SW 1271 (cell line): Measurements from ENCODE around the gene FGF11.

ENCODE experiments used
- DNase-seq, 2 experiments: peaks; one replicate each; lab custom pipeline; 2025; lab: John Stamatoyannopoulos, UW

FGF11 gene

DNA sequence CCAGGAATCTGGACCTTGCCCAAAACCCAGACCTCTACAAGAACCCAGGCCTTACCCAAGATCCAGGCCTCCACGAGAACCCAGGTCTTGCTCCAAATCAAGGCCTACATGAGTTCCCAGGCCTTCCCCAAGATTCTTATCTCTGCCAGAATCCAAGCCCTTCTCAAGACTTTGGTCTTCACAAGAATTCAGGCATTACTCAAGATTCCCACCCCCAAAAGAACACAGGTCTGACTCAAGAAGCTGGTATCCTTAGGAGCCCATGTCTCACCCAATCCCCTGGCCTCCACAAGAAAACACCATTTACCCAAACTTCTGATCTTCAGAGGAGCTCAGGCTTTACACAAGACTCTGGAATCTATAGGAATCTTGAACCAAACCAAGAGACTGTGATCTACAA is 8.1 kb upstream of the FGF11 start:
- DNase-seq = no peak

DNA sequence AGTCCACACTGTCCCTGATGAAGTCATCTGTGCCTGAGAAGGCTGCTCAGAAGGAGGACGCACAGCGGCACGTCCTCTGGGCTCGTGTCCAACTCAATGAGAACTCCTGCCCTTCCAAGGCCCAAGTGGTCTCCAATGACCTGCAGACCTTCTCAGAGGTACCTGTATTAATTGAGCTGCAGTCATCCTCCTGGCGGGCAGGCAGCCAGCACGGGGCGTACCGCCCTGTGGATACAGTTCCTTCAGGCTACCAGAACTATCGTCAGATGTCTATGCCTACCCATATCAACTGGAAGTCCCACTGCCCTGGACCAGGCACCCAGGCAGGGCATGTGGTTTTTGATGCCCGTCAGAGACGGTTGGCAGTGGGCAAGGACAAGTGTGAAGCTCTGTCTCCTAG is 7.0 kb upstream of the FGF11 start:
- no peak for DNase-seq

DNA sequence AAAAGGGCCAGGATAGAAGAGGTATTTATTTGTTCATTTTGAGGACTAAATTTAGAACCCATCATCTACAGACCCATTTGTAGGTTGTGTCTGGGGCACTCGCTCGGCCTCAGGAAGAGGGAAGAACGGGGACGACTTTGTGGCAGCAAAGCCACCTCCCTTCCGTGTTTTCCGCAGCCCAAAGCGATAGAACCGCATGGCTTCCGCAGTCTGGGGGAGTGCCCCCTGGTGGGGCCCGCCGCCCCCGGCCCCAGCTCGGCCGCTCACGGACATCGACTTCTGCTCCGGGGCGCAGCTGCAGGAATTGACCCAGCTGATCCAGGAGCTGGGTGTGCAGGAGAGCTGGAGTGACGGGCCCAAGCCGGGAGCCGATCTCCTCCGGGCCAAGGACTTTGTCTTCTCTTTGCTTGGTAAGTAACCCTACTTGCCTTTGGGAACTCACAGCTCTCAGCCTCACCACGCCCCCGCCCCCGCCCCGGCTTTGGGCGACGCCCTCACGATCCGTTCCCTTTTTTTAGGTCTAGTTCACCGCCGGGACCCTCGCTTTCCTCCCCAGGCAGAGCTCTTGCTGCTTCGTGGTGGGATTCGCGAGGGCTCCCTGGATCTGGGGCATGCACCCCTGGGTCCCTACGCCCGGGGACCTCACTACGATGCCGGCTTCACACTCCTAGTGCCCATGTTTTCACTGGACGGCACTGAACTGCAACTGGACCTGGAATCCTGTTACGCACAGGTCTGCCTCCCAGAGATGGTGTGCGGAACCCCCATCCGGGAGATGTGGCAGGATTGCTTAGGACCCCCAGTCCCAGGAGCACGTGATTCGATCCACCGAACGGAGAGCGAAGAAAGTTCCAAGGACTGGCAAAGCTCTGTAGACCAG is 3.4 kb upstream of the FGF11 start:
- no peak for DNase-seq

GRCh38 chr17:7436556-7437368 is 2.5 kb upstream of the FGF11 start:
- peak; percentile 31 to 74 for DNase-seq

- no peak for DNase-seq
These were observed 1.9 kb upstream of the FGF11 start for GRCh38 chr17:7437369-7437863.

DNA sequence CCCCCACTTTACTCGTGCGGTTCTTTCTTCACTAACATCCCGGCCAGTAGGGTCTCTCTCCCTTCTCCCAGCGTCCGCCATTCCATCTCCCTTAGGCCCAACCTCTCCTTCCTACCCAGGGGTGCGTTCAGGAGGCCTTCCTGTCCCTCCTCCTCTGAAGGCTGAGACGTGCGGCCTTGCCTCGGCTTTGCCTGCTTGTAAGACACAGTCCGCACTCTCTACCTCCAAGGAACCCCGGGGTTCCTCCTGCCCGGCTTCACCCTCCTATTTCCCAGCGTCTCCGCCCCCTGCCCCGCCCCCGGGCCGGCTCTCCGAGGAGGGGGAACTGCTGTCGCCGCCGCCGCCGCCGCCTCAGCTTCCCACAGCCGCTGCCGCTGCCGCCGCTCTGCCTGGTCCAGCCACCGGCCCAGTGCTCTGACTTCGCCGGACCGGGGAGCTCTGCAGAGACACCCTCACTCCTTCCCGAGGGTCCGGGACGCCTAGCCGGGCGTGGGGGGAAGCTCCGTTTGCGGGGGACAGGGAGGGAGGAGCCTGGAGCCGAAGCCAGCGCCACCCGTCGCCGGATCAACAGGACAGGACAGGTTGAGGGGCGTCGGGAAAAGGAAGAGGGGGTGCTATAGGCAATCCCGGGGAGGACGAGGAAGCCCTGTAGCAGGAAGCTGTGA is 1.2 kb upstream of the FGF11 start:
- DNase-seq = peak in 1 of 2 experiments; percentile 17

- DNase-seq = no peak
These were observed 454 bp upstream of the FGF11 start for GRCh38 chr17:7438656-7439460.

DNA sequence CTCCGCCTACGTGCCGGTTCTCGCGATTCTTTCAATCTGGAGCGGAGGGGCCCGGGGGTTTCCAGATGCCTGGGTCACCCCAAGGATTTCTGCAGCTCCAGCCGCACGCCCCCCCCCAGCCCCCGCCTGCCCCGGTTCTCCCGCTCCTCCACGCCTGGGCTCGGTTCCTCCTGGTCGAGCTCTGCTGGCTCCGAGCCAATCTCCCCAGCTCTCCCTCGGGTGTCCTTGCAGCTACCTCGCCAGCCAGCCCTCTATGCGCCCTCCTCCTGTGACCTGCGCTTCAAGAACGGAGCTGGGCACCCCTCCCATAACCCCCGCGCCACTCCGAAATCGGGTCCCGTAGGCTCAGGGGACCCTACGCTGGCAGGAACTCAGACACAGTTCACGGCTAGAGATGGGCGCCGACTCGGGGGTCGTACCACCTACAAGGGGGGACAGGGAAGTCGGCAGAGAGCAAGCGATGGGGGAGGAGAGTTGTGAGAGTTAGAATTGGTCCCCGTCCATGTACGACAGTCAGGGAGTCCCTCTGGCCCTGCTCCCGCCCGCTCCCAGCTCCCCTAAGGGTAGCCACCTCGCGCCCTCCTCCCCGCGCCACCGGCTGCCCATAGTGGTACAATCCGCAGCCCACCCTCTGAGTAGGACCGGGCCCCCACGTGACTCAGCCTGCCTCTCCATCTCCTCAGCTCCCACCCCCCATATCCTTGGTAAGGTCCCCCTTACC is 961 bp downstream of the FGF11 start:
- DNase-seq = no peak

- DNase-seq = no peak
These were observed 1.5 kb downstream of the FGF11 start for GRCh38 chr17:7440834-7441195.

DNA sequence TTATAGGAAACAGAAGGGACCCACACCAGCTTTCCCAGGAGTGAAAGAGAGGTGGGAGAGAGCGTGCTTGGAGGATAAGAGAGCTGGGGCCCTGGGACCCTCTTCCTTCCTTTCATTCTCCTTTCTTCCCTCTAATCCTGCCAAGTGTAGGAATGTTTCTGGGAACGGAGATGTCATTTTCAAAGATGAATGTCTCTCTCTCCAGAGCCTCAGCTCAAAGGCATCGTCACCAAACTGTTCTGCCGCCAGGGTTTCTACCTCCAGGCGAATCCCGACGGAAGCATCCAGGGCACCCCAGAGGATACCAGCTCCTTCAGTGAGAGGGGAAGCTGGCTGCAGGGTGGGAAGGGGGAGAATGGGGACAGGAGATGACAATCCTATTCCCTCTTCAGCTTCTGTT is 2.0 kb downstream of the FGF11 start:
- no peak for DNase-seq

DNA sequence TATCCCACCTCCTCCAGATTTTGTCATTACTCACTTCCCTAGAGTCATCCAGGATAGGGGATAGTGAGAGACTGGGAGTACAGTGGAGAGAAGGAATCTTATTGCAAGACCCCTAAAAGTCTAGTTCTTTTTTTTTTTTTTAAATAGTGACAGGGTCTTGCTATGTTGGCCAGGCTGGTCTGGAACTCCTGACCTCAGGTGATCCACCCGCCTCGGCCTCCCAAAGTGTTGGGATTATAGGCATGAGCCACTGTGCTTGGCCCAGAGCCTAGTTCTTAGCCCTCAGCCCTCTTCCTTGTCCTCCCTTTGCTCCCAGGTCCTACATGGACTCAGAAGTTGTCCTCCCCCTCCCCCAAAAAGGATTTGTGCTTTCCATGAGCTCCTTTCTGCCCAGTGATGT is 2.8 kb downstream of the FGF11 start:
- DNase-seq = no peak

DNA sequence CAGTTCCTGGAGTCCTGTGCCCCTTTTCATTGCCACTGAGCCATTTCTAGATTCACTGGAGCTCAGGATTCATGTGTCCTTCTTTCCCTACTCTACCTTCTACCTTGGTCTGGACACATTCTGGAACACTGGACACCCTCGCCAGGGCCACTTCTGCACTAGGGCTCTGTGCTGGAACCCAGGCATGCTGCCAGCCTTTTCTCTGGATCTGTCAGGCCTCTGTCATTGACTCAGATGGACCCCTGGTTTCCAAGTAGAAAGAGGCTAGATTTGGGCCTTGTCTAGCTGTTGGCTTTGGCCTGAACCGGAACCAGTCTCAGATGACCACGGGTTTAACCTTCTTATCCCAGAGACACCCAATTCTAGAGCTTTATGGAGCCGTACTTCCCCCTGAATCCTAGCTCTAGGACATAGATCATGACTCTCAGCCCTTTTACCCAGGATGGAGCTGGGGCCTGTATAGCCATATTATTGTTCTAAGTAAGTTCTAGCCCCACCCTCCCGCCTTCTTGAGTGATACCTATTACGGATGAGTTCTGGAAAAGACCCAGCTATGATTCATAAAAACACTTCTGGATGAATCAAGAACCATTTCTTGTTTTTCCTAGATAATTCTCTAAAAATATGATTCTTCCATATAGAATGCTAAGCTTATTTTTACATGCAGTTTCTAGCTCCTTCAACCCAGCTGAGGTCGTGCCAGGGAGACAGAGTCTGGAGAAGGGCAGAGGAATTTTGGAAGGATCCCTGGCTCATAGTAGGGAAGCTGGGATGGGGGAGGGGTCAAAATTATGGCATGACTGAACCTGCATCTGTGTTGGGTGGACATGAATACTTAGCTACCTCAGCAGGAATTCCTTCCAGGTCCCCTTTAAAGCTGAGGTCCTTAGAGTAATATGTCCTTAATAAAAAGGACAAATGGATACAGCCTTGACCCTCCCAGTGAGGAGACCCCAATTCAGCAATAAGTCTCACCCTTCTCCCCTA is 4.5 kb downstream of the FGF11 start:
- DNase-seq = no peak

GRCh38 chr17:7444682-7445618 is 5.6 kb downstream of the FGF11 start, which contains the start of gene CHRNB1:
CHRNB1 (plus strand) TSS chr17:7445061; CDS start chr17:7445128, 67 bp downstream.
- DNase-seq = peak; percentile 81 to 82

- peak; percentile 81 to 82 for DNase-seq
These were observed 6.3 kb downstream of the FGF11 start for GRCh38 chr17:7445619-7445968.

DNA sequence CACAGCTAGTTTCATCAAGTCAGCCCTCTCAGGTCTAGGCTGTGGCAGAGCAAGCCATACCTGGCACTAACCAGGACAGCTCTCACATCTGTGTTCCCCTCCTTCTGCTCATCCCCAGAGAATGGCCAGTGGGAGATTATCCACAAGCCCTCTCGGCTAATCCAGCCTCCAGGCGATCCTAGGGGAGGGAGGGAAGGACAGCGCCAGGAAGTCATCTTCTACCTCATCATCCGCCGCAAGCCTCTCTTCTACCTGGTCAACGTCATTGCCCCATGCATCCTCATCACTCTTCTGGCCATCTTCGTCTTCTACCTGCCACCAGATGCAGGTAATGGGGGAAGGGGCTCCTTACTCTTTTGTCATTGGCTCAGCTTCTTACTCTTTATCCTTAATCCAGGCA is 9.1 kb downstream of the FGF11 start:
- no peak for DNase-seq

DNA sequence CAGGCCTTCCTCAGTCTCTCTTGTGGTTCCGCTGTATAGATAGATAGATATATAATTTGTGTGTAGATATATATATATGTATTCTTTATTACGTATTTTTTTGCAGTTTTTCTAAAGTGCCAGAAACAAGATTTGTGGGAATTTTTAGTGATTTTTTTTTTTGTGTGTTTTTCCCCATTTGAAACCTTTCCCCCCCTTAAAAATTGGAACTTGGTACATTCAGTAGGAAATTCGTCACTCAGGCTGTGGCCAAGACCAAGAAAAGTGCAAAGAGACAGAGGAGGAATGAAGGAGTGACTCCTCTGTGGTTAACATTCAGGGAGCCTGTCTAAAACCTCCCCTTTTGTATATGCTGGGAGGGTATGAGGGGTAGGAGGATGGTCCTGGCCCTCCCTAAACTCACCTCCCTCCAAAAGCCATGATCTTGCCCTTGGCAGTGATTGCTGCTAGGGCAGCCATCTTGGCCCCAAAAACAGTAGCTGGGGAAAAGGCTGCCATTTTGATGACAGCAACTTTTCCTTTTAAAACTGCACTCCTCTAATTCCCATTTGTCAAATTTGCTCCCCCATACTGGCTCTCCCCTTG is 20.7 kb downstream of the FGF11 start:
- DNase-seq = no peak

DNA sequence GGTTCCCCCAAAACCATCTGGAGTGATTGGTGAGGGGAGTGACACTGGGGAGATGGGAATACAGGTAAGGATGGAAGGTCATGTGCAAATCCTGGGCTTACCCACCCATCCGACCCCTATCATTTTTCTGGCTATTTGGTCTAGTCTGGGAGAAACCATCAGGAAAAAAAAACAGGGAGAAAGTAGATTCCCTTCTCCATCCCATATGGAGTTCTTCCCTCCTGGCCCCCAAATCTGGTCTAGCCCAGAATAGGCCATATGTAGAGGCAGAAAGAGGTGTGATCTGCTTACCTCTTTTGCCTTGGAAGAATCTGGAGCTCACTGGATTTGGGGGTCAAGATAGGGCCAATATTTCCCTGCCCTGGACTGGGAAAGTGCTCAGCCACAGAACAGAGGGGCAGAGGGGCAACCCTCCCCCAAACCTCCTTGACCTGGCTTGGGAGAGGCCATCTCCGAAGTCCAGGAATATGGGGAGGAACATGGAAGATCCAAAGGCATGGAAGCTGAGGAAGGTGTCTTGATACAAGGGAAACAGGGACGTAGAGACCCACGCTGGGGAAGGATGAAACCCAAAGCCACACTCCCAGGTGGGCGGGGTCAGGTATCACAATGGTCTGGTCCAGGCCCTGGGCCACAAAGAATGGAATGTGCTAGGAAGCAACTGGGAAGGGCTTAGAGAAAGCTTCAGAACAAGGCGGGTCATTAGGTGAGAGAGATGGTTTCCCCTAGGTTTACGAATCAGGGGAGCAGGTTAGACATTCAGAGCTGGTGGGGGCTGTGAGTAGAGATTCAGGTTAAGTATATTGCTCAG is 21.7 kb downstream of the FGF11 start:
- DNase-seq = no peak
